Measurements from ENCODE around the gene CAV3. TPM values are rescaled to one million over a fixed set of nuclear protein-coding genes. Genes with fewer than 3 reads are reported as not detected.
A peak's percentile ranks its signal among the peaks of the same experiment; 100 is the strongest.

CAV3 gene
- total and polyA plus RNA-seq, 10 of the 15 experiments (the other 5 are each of a cell fraction or from before 2014, with no cell fraction given), result not detected

DNA sequence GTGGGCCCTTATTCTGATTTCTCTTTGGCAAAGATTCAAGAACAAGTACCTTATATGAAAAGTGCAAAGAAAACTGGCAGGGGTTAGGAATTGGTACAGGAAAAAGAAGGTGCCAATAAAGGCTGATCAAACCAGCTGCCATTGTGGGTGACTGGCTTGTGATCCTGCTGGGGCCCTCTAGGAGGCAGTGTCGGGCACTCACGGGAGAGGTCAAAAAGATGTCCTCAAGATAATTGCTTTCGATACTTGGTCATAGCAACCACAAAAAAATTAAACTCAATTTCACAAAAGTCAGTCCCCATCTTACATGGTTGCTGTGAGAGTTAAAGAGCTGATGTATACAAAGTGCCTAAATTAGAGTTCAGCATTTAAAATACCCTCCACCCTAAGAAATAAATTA, 31.0 kb upstream of the CAV3 start:
- BruUV-seq (replicated peaks), result no TSS peak
- no peak overlapping the region for H3K9ac ChIP-seq (ENCODE audit: control insufficient read depth, insufficient read depth, low read length)
- H3K79me2 ChIP-seq (ENCODE audit: control insufficient read depth, insufficient read depth, low read length), result no peaks in the 10 kb centered on the region
- H2AFZ ChIP-seq (ENCODE audit: control insufficient read depth, low read depth, low read length), result no peak overlapping the region
- SMC1A ChIA-PET (ENCODE audit: uncharacterized antibody, unreplicated experiment), result interaction anchor here (0.7 kb wide), 1 partner anchor 59 kb away, joined by 3 read pairs; no protein-coding TSS in a partner anchor
- no peak overlapping the region for H3K27ac ChIP-seq (ENCODE audit: control insufficient read depth, insufficient read depth)
- 15% methylated on average over 3 of the region's 3 CpGs for WGBS (ENCODE audit: insufficient coverage, insufficient replicate concordance, low lambda C conversion rate, missing lambda C conversion rate)
- H3K4me3 ChIP-seq, result no peak overlapping the region
- H4K20me1 ChIP-seq (ENCODE audit: control insufficient read depth, insufficient read depth), result no peaks in the 10 kb centered on the region
- POLR2A ChIA-PET, result no interaction called here
- H3K36me3 ChIP-seq (ENCODE audit: control insufficient read depth in 2 of 2, insufficient read depth in 2 of 2, low read length in 1 of 2), result no peaks in the 10 kb centered on the region
- no peaks in the 10 kb centered on the region; the same call in 2 of the 3 replicates for H3K9me3 ChIP-seq (replicated peaks; ENCODE audit: control insufficient read depth, insufficient read depth, low read length)
- in situ Hi-C loops (cut with MboI) (no loop called here), intact Hi-C loops (cut with micrococcal nuclease; ENCODE audit: unreplicated experiment) (no loop called here)
- FAIRE-seq, result no peak
- no peak overlapping the region for H3K4me2 ChIP-seq (ENCODE audit: control insufficient read depth, insufficient read depth)
- DNase-seq (ENCODE audit: low read depth, low spot score), result no peak
- TF ChIP-seq, protein P1, sequence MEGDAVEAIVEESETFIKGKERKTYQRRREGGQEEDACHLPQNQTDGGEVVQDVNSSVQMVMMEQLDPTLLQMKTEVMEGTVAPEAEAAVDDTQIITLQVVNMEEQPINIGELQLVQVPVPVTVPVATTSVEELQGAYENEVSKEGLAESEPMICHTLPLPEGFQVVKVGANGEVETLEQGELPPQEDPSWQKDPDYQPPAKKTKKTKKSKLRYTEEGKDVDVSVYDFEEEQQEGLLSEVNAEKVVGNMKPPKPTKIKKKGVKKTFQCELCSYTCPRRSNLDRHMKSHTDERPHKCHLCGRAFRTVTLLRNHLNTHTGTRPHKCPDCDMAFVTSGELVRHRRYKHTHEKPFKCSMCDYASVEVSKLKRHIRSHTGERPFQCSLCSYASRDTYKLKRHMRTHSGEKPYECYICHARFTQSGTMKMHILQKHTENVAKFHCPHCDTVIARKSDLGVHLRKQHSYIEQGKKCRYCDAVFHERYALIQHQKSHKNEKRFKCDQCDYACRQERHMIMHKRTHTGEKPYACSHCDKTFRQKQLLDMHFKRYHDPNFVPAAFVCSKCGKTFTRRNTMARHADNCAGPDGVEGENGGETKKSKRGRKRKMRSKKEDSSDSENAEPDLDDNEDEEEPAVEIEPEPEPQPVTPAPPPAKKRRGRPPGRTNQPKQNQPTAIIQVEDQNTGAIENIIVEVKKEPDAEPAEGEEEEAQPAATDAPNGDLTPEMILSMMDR (IDR thresholded peaks at IDR 0.05 in 2 of 3, conservative IDR thresholded peaks at IDR 0.05 in 1 of 3; ENCODE audit: control insufficient read depth in 2 of 3, extremely low read depth in 1 of 3, insufficient read depth in 1 of 3, low read depth in 3 of 3, low read length in 3 of 3), result peak; percentile 30 to 53 (median 40)
- TF ChIP-seq BRCA1 (IDR thresholded peaks at IDR 0.05; ENCODE audit: low read depth, low read length), result no peak
- TF ChIP-seq YY1 (IDR thresholded peaks at IDR 0.05; ENCODE audit: low read depth, low read length), result 0 out of 2 replicates have a peak, but pooled peaks have one; percentile 50
- peak; percentile 59; the same call in 2 of the 3 replicates for ATAC-seq
- CTCF ChIA-PET, result interaction anchor here (0.8 to 2.0 kb wide), 3 partner anchors 11 to 39 kb away, joined by 3 to 7 read pairs (median 3); no protein-coding TSS in a partner anchor
- RAD21 ChIA-PET (ENCODE audit: unreplicated experiment), result no interaction called here
- H3K27me3 ChIP-seq (replicated peaks in 1 of 2; ENCODE audit: control insufficient read depth in 2 of 2, insufficient read depth in 2 of 2, low read length in 1 of 2), result no peaks in the 10 kb centered on the region
- no peaks in the 10 kb centered on the region for H3K4me1 ChIP-seq (ENCODE audit: control insufficient read depth, insufficient read depth, low read length)

DNA sequence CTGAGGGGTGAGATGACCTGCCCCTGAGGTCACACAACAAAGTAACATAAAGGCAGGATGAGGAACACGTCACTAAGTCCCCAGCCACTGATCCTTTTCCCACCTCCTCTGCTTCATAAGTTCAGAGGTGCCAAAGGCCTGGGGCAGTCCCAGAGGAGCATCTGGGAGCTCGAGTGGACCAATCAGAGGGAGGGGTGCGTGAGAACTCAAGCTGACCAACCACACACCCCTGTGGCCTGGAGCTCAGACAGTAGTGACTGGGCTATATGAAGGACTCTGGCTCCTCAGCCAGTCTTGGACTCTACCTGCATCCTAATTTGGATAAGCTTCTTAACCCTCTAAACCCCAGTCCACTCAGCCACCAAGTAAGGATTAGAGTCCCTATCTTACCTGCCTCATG, 28.0 kb upstream of the CAV3 start:
- in situ Hi-C loops (cut with MboI) (no loop called here), intact Hi-C loops (cut with micrococcal nuclease; ENCODE audit: unreplicated experiment) (no loop called here)
- no peak overlapping the region for H3K9ac ChIP-seq (ENCODE audit: control insufficient read depth, insufficient read depth, low read length)
- H3K27ac ChIP-seq (ENCODE audit: control insufficient read depth, insufficient read depth), result no peak overlapping the region
- WGBS (ENCODE audit: insufficient coverage, insufficient replicate concordance, low lambda C conversion rate, missing lambda C conversion rate), result 7% methylated on average over 3 of the region's 3 CpGs
- no peaks in the 10 kb centered on the region for H3K27me3 ChIP-seq (replicated peaks in 1 of 2; ENCODE audit: control insufficient read depth in 2 of 2, insufficient read depth in 2 of 2, low read length in 1 of 2)
- H3K4me3 ChIP-seq, result no peak overlapping the region
- DNase-seq (ENCODE audit: low read depth, low spot score), result no peak
- no peak for FAIRE-seq
- ChIA-PET SMC1A (ENCODE audit: uncharacterized antibody, unreplicated experiment) (no interaction called here), RAD21 (ENCODE audit: unreplicated experiment) (no interaction called here), POLR2A (no interaction called here), CTCF (no interaction called here)
- no peaks in the 10 kb centered on the region for H3K79me2 ChIP-seq (ENCODE audit: control insufficient read depth, insufficient read depth, low read length)
- H2AFZ ChIP-seq (ENCODE audit: control insufficient read depth, low read depth, low read length), result no peak overlapping the region
- H3K9me3 ChIP-seq (replicated peaks; ENCODE audit: control insufficient read depth, insufficient read depth, low read length), result no peaks in the 10 kb centered on the region; the same call in 2 of the 3 replicates
- H3K4me1 ChIP-seq (ENCODE audit: control insufficient read depth, insufficient read depth, low read length), result no peaks in the 10 kb centered on the region
- H3K36me3 ChIP-seq (ENCODE audit: control insufficient read depth in 2 of 2, insufficient read depth in 2 of 2, low read length in 1 of 2), result no peaks in the 10 kb centered on the region
- no peak overlapping the region for H3K4me2 ChIP-seq (ENCODE audit: control insufficient read depth, insufficient read depth)
- no peaks in the 10 kb centered on the region for H4K20me1 ChIP-seq (ENCODE audit: control insufficient read depth, insufficient read depth)
- BruUV-seq (replicated peaks), result no TSS peak
- ATAC-seq, result no peak
- TF ChIP-seq ESRRA (IDR thresholded peaks at IDR 0.05; ENCODE audit: low read length), result no peak
- TF ChIP-seq CHD2 (IDR thresholded peaks at IDR 0.05; ENCODE audit: borderline replicate concordance, low read depth, low read length), result no peak
- TF ChIP-seq, protein P2, sequence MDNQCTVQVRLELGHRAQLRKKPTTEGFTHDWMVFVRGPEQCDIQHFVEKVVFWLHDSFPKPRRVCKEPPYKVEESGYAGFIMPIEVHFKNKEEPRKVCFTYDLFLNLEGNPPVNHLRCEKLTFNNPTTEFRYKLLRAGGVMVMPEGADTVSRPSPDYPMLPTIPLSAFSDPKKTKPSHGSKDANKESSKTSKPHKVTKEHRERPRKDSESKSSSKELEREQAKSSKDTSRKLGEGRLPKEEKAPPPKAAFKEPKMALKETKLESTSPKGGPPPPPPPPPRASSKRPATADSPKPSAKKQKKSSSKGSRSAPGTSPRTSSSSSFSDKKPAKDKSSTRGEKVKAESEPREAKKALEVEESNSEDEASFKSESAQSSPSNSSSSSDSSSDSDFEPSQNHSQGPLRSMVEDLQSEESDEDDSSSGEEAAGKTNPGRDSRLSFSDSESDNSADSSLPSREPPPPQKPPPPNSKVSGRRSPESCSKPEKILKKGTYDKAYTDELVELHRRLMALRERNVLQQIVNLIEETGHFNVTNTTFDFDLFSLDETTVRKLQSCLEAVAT (IDR thresholded peaks at IDR 0.05), result no peak
- TF ChIP-seq NR2C1 (IDR thresholded peaks at IDR 0.05), result no peak
- no peak for TF ChIP-seq RAD51 (IDR thresholded peaks at IDR 0.05)
- TF ChIP-seq, protein P3, sequence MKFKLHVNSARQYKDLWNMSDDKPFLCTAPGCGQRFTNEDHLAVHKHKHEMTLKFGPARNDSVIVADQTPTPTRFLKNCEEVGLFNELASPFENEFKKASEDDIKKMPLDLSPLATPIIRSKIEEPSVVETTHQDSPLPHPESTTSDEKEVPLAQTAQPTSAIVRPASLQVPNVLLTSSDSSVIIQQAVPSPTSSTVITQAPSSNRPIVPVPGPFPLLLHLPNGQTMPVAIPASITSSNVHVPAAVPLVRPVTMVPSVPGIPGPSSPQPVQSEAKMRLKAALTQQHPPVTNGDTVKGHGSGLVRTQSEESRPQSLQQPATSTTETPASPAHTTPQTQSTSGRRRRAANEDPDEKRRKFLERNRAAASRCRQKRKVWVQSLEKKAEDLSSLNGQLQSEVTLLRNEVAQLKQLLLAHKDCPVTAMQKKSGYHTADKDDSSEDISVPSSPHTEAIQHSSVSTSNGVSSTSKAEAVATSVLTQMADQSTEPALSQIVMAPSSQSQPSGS (IDR thresholded peaks at IDR 0.05; ENCODE audit: low read length), result no peak
- TF ChIP-seq FOXK2 (IDR thresholded peaks at IDR 0.05), result no peak
- no peak for TF ChIP-seq ATF7 (IDR thresholded peaks at IDR 0.05; ENCODE audit: low read depth)
- TF ChIP-seq RCOR1 (conservative IDR thresholded peaks at IDR 0.05; ENCODE audit: low read depth, low read length), result no peak
